Endothelial cell of umbilical vein (primary cell): ENCODE data around the gene CTF1. TPM values are rescaled to one million over a fixed set of nuclear protein-coding genes. Genes with fewer than 3 reads are reported as not detected.

Experiments
- BruUV-seq: library from RNA; stranded (reverse); fragments of 400-500 nt; replicated peaks from 2 replicates; lab custom pipeline; 2021; lab: Mats Ljungman, UMichigan
- CTCF ChIA-PET: fragments of 300-600, 350-600 bp; sonication (Branson Sonifier 250); formaldehyde crosslinking; loops from one replicate; lab custom pipeline; 2021; ENCODE audit warnings: antibody characterized with exemption, inconsistent platforms; lab: Charles Lee
- POLR2A ChIA-PET: fragments of 300-600, 350-600 bp; sonication (Branson Sonifier 250); formaldehyde crosslinking; loops from one replicate; lab custom pipeline; 2021; ENCODE audit warnings: antibody characterized with exemption, inconsistent platforms; lab: Charles Lee
- DNase-seq: peaks from one replicate; pipeline ENCODE4 v3.0.0-alpha.2; 2011; ENCODE audit warnings: low read depth, low spot score
- FAIRE-seq: peaks from 2 replicates; lab custom pipeline; 2011; peaks lifted over from hg19 to GRCh38; lab: Jason Lieb, UNC
- H2AFZ ChIP-seq: 2 replicates; pipeline ENCODE4 v1.6.0; 2012; ENCODE audit warnings: low read depth, low read length, control low read depth, inconsistent platforms
- H3K27ac ChIP-seq: 2 replicates; pipeline ENCODE4 v1.5.1; 2011; ENCODE audit warnings: low read depth, mild to moderate bottlenecking, control low read depth, low read length, moderate library complexity; ENCODE audit not compliant: insufficient read depth
- H3K27me3 ChIP-seq, 2 experiments: 2 replicates each; pipeline versions ENCODE4 v1.6.0 to v1.6.1; 2011; ENCODE audit warnings: low read length in 2 of 2, mixed read lengths in 1 of 2; ENCODE audit not compliant: control insufficient read depth in 2 of 2, insufficient read depth in 2 of 2
- H3K36me3 ChIP-seq, 2 experiments: 2 replicates in 1 of 2; 3 replicates in 1 of 2; pipeline ENCODE4 v1.5.1; 2011; ENCODE audit warnings: low read length in 2 of 2, mild to moderate bottlenecking in 1 of 2, moderate library complexity in 1 of 2; ENCODE audit not compliant: control insufficient read depth in 2 of 2, insufficient read depth in 2 of 2; ENCODE audit errors: extremely low read depth in 1 of 2
- H3K4me1 ChIP-seq: 3 replicates; pipeline ENCODE4 v1.5.1; 2011; ENCODE audit warnings: mild to moderate bottlenecking, low read length; ENCODE audit not compliant: control insufficient read depth, insufficient read depth; ENCODE audit errors: extremely low read depth
- H3K4me2 ChIP-seq: 2 replicates; pipeline ENCODE4 v1.6.1; 2011; ENCODE audit warnings: low read length, control low read depth, mixed read lengths; ENCODE audit not compliant: insufficient read depth
- H3K4me3 ChIP-seq, 3 experiments: fragments of 200-600 bp in 1 of 3; sonication (generic), shearing (Covaris generic) in 1 of 3; replicated peaks in 1 of 3; 2 replicates each; pipeline ENCODE4 v1.5.1; 2011 to 2016; ENCODE audit warnings: control low read depth in 3 of 3, low read length in 3 of 3, mild to moderate bottlenecking in 2 of 3, inconsistent platforms in 1 of 3, low read depth in 1 of 3, moderate library complexity in 1 of 3; ENCODE audit not compliant: insufficient read depth in 1 of 3
- H3K79me2 ChIP-seq: 2 replicates; pipeline ENCODE4 v1.6.0; 2012; ENCODE audit warnings: low read length, inconsistent platforms; ENCODE audit not compliant: control insufficient read depth, insufficient read depth
- H3K9ac ChIP-seq: replicated peaks from 2 replicates; pipeline ENCODE3; 2011; ENCODE audit warnings: low read length, control low read depth; ENCODE audit not compliant: insufficient read depth; ENCODE audit errors: extremely low read depth
- H3K9me1 ChIP-seq: replicated peaks from 3 replicates; pipeline ENCODE4 v1.6.0; 2011; ENCODE audit warnings: mild to moderate bottlenecking, low read length; ENCODE audit not compliant: control insufficient read depth, insufficient read depth; ENCODE audit errors: extremely low read depth
- H3K9me3 ChIP-seq: replicated peaks from 2 replicates; pipeline ENCODE4 v1.5.1; 2012; ENCODE audit warnings: low read length, inconsistent platforms; ENCODE audit not compliant: control insufficient read depth, insufficient read depth
- H4K20me1 ChIP-seq: replicated peaks from 2 replicates; pipeline ENCODE3; 2011; ENCODE audit warnings: mild to moderate bottlenecking, low read length; ENCODE audit not compliant: control insufficient read depth, insufficient read depth; ENCODE audit errors: extremely low read depth
- CTCF ChIP-seq, 2 donors: IDR thresholded peaks; 1 replicate in 1 of 2; 2 replicates in 1 of 2; pipeline ENCODE4 v1.5.1; 2011; ENCODE audit warnings: low read length in 2 of 2, mild to moderate bottlenecking in 2 of 2, moderate library complexity in 2 of 2, control low read depth in 1 of 2, inconsistent platforms in 1 of 2, low read depth in 1 of 2; ENCODE audit not compliant: insufficient read depth in 1 of 2; ENCODE audit errors: extremely low read depth in 1 of 2
- FOS ChIP-seq: IDR thresholded peaks from 2 replicates; pipeline ENCODE4 v1.6.1; 2011; ENCODE audit warnings: mild to moderate bottlenecking, low read length, moderate library complexity, borderline replicate concordance; ENCODE audit not compliant: insufficient read depth
- JUN ChIP-seq: IDR thresholded peaks from 2 replicates; pipeline ENCODE4 v1.6.1; 2011; ENCODE audit warnings: borderline replicate concordance, low read depth; ENCODE audit not compliant: insufficient read length, insufficient read depth
- MAX ChIP-seq: IDR thresholded peaks from 2 replicates; pipeline ENCODE4 v1.6.1; 2011; ENCODE audit not compliant: insufficient read depth, insufficient read length
- dilution Hi-C: fragments of 300-500 bp; cut with MboI; formaldehyde crosslinking; loops from one replicate; pipeline ENCODE4 v1.15.0; 2019; ENCODE audit warnings: low sequenced_read_pairs; ENCODE audit not compliant: extremely low pct_ligation_motif_present
- intact Hi-C: fragments of 100-400 bp; cut with micrococcal nuclease; formaldehyde crosslinking; loops from one replicate; pipeline ENCODE4 v1.10.0; 2022
- polyA plus RNA-seq, 4 experiments: library from polyadenylated mRNA; depleted of rRNA in 3 of 4; stranded (reverse) in 3 of 4; unstranded in 1 of 4; fragments of >200 nt; gene quantifications; 2 replicates each; pipeline versions ENCODE4 v1.2.1 to v1.2.3, GENCODE V29; 2011 to 2012; ENCODE audit warnings: missing spikeins in 1 of 4
- total RNA-seq: library from RNA; stranded (reverse); gene quantifications from 2 replicates; pipeline ENCODE4 v1.2.3, GENCODE V29; 2021

The CTF1 gene
- total and polyA plus RNA-seq, 2 donors (not counting 3 experiments of a cell fraction or from before 2014, with no cell fraction given) = 1.5 to 4.7 TPM

- intact Hi-C loops = no loop called here
- FAIRE-seq (no peak), DNase-seq (no peak)
- ChIA-PET CTCF (no interaction called here), POLR2A (no interaction called here)
- dilution Hi-C loops = no loop called here
- H3K4me3 ChIP-seq = no peak overlapping the region
- no peaks in the 10 kb centered on the region for H3K79me2 ChIP-seq
- no peak for TF ChIP-seq JUN
- TF ChIP-seq CTCF (IDR thresholded peaks at IDR 0.05; ENCODE audit: extremely low read depth in 1 of 2, insufficient read depth in 1 of 2, low read depth in 1 of 2, low read length in 2 of 2) = no peak
- TF ChIP-seq FOS = no peak
- no peak for TF ChIP-seq MAX
- H3K4me2 ChIP-seq = no peak overlapping the region
- no peak overlapping the region for H2AFZ ChIP-seq
- peaks cover under 1 to 19% of the 10 kb centered on the region in 2 experiments for H3K36me3 ChIP-seq
- H3K27ac ChIP-seq = no peak overlapping the region
- BruUV-seq = no TSS peak
- H3K27me3 ChIP-seq = no peaks in the 10 kb centered on the region
- no peaks in the 10 kb centered on the region for H4K20me1 ChIP-seq
- no peaks in the 10 kb centered on the region for H3K9me3 ChIP-seq
- no peak overlapping the region for H3K9ac ChIP-seq
- H3K4me1 ChIP-seq = peaks cover 2% of the 10 kb centered on the region
- H3K9me1 ChIP-seq = no peaks in the 10 kb centered on the region
Observed at GRCh38 chr16:30925632-30925987, 29.2 kb downstream of the CTF1 start.
